HEK293 (cell line): ENCODE data around the gene TNN.

Source experiments
- CTCF ChIA-PET: fragments of 350-600 bp; formaldehyde crosslinking; extraction: SDS; loops from one replicate; lab custom pipeline; 2021; ENCODE audit warnings: antibody characterized with exemption; lab: Yijun Ruan, JAX
- POLR2A ChIA-PET: fragments of 300-600 bp; formaldehyde crosslinking; extraction: SDS; loops from one replicate; lab custom pipeline; 2020; ENCODE audit warnings: antibody characterized with exemption, inconsistent platforms; lab: Yijun Ruan, JAX
- H3K27ac ChIP-seq: fragments of 200-500 bp; sonication (Bioruptor generic); 2 replicates; pipeline ENCODE4 v1.5.1; 2014; ENCODE audit warnings: low read depth, low read length, control low read depth, inconsistent platforms; ENCODE audit errors: extremely low read depth
- H3K36me3 ChIP-seq, 2 experiments: fragments of 200-500 bp in 1 of 2; sonication (Bioruptor generic) in 1 of 2; 1 replicate in 1 of 2; 2 replicates in 1 of 2; pipeline ENCODE4 v1.5.1; 2014 to 2017; ENCODE audit warnings: inconsistent platforms in 2 of 2, low read length in 2 of 2; ENCODE audit not compliant: control insufficient read depth in 2 of 2, insufficient read depth in 1 of 2
- H3K4me1 ChIP-seq: fragments of 200-500 bp; sonication (Bioruptor generic); 2 replicates; pipeline ENCODE4 v1.5.1; 2014; ENCODE audit warnings: mild to moderate bottlenecking, low read length, inconsistent platforms; ENCODE audit not compliant: control insufficient read depth, insufficient read depth
- H3K4me3 ChIP-seq: 2 replicates; pipeline ENCODE4 v1.5.1; 2011; ENCODE audit warnings: low read depth, mild to moderate bottlenecking, control low read depth, low read length, moderate library complexity
- H3K9me3 ChIP-seq: fragments of 200-500 bp; sonication (Bioruptor generic); 2 replicates; pipeline ENCODE4 v1.5.1; 2014; ENCODE audit warnings: low read depth, low read length, inconsistent platforms; ENCODE audit not compliant: control insufficient read depth, insufficient read depth
- BCL11A ChIP-seq: fragments of 450-650 bp; formaldehyde crosslinking; IDR thresholded peaks from 2 replicates; pipeline ENCODE4 v1.5.1; 2016; ENCODE audit warnings: low read depth, missing biosample characterization, missing genetic modification characterization
- GLI2 ChIP-seq: fragments of 450-650 bp; formaldehyde crosslinking; IDR thresholded peaks from 2 replicates; pipeline ENCODE4; 2017; ENCODE audit warnings: missing biosample characterization, missing genetic modification characterization, low read depth, borderline replicate concordance
- GLI4 ChIP-seq: fragments of 450-650 bp; formaldehyde crosslinking; IDR thresholded peaks from 2 replicates; pipeline ENCODE4 v1.5.1; 2016; ENCODE audit warnings: missing biosample characterization, missing genetic modification characterization
- HOXA7 ChIP-seq: sonication (generic); formaldehyde crosslinking; IDR thresholded peaks from 2 replicates; pipeline ENCODE4 v1.8.1; 2022; ENCODE audit warnings: missing genetic modification reagents, borderline replicate concordance
- KLF17 ChIP-seq: fragments of 450-650 bp; formaldehyde crosslinking; IDR thresholded peaks from 2 replicates; pipeline ENCODE4 v1.5.1; 2016; ENCODE audit warnings: missing biosample characterization, missing genetic modification characterization
- PRDM10 ChIP-seq: fragments of 450-650 bp; formaldehyde crosslinking; IDR thresholded peaks from 2 replicates; pipeline ENCODE4 v1.5.1; 2016; ENCODE audit warnings: missing biosample characterization, missing genetic modification characterization
- REPIN1 ChIP-seq: fragments of 450-650 bp; formaldehyde crosslinking; IDR thresholded peaks from 2 replicates; pipeline ENCODE4 v1.5.1; 2017; ENCODE audit warnings: missing biosample characterization, missing genetic modification characterization, low read depth
- SCRT2 ChIP-seq: fragments of 450-650 bp; formaldehyde crosslinking; IDR thresholded peaks from 2 replicates; pipeline ENCODE4 v1.5.1; 2016; ENCODE audit warnings: missing biosample characterization, missing genetic modification characterization
- ZBTB1 ChIP-seq: fragments of 450-650 bp; formaldehyde crosslinking; IDR thresholded peaks from 2 replicates; pipeline ENCODE4 v1.5.1; 2016; ENCODE audit warnings: missing biosample characterization, missing genetic modification characterization
- ZFP37 ChIP-seq: fragments of 450-650 bp; formaldehyde crosslinking; IDR thresholded peaks from 2 replicates; pipeline ENCODE4 v1.5.1; 2016; ENCODE audit warnings: missing biosample characterization, missing genetic modification characterization
- ZNF112 ChIP-seq: fragments of 450-650 bp; formaldehyde crosslinking; IDR thresholded peaks from 2 replicates; pipeline ENCODE4 v1.5.0; 2017; ENCODE audit warnings: missing biosample characterization, missing genetic modification characterization
- ZNF133 ChIP-seq: fragments of 450-650 bp; formaldehyde crosslinking; IDR thresholded peaks from 2 replicates; pipeline ENCODE4 v1.5.1; 2016; ENCODE audit warnings: missing biosample characterization, missing genetic modification characterization
- ZNF155 ChIP-seq: fragments of 450-650 bp; formaldehyde crosslinking; IDR thresholded peaks from 2 replicates; pipeline ENCODE4 v1.5.1; 2016; ENCODE audit warnings: missing biosample characterization, missing genetic modification characterization
- ZNF157 ChIP-seq: fragments of 450-650 bp; formaldehyde crosslinking; IDR thresholded peaks from 2 replicates; pipeline ENCODE4 v1.5.1; 2016; ENCODE audit warnings: missing biosample characterization, missing genetic modification characterization
- ZNF2 ChIP-seq: fragments of 450-650 bp; formaldehyde crosslinking; IDR thresholded peaks from 2 replicates; pipeline ENCODE4 v1.5.1; 2016; ENCODE audit warnings: missing biosample characterization, missing genetic modification characterization
- ZNF214 ChIP-seq: fragments of 450-650 bp; formaldehyde crosslinking; IDR thresholded peaks from 2 replicates; pipeline ENCODE4 v1.5.1; 2017; ENCODE audit warnings: missing biosample characterization, mild to moderate bottlenecking, missing genetic modification characterization, borderline replicate concordance
- ZNF239 ChIP-seq: fragments of 450-650 bp; formaldehyde crosslinking; IDR thresholded peaks from 2 replicates; pipeline ENCODE4 v1.5.1; 2016; ENCODE audit warnings: missing biosample characterization, missing genetic modification characterization
- ZNF335 ChIP-seq: fragments of 450-650 bp; formaldehyde crosslinking; conservative IDR thresholded peaks from 2 replicates; pipeline ENCODE4 v1.5.1; 2016; ENCODE audit warnings: missing biosample characterization, missing genetic modification characterization
- ZNF354C ChIP-seq: fragments of 450-650 bp; formaldehyde crosslinking; IDR thresholded peaks from 2 replicates; pipeline ENCODE4 v1.5.1; 2016; ENCODE audit warnings: missing biosample characterization, missing genetic modification characterization, low read depth, borderline replicate concordance
- ZNF433 ChIP-seq: fragments of 450-650 bp; formaldehyde crosslinking; IDR thresholded peaks from 2 replicates; pipeline ENCODE4 v1.5.1; 2016; ENCODE audit warnings: missing biosample characterization, missing genetic modification characterization, low read depth
- ZNF48 ChIP-seq: fragments of 450-650 bp; formaldehyde crosslinking; IDR thresholded peaks from 2 replicates; pipeline ENCODE4 v1.5.1; 2016; ENCODE audit warnings: missing biosample characterization, missing genetic modification characterization
- ZNF510 ChIP-seq: fragments of 450-650 bp; formaldehyde crosslinking; IDR thresholded peaks from 2 replicates; pipeline ENCODE4 v1.5.1; 2018; ENCODE audit warnings: mild to moderate bottlenecking, missing genetic modification characterization, missing biosample characterization; ENCODE audit not compliant: insufficient replicate concordance
- ZNF529 ChIP-seq: fragments of 450-650 bp; formaldehyde crosslinking; IDR thresholded peaks from 2 replicates; pipeline ENCODE4 v1.5.1; 2017; ENCODE audit warnings: missing genetic modification characterization, missing biosample characterization; ENCODE audit not compliant: insufficient replicate concordance
- ZNF548 ChIP-seq: fragments of 450-650 bp; formaldehyde crosslinking; IDR thresholded peaks from 2 replicates; pipeline ENCODE4 v1.5.1; 2016; ENCODE audit warnings: missing biosample characterization, missing genetic modification characterization
- ZNF571 ChIP-seq: fragments of 450-650 bp; formaldehyde crosslinking; IDR thresholded peaks from 2 replicates; pipeline ENCODE4 v1.5.0; 2017; ENCODE audit warnings: missing biosample characterization, missing genetic modification characterization
- ZSCAN18 ChIP-seq: fragments of 450-650 bp; formaldehyde crosslinking; IDR thresholded peaks from 2 replicates; pipeline ENCODE4 v1.5.1; 2016; ENCODE audit warnings: missing biosample characterization, missing genetic modification characterization
- ZSCAN5A ChIP-seq: fragments of 450-650 bp; formaldehyde crosslinking; IDR thresholded peaks from 2 replicates; pipeline ENCODE4 v1.5.1; 2016; ENCODE audit warnings: missing biosample characterization, missing genetic modification characterization

TNN gene

GRCh38 chr1:175131095-175131494, 63.5 kb downstream of the TNN start:
- POLR2A ChIA-PET, result no interaction called here
- CTCF ChIA-PET, result interaction anchor here (1.7 to 2.1 kb wide), 2 partner anchors 15 to 101 kb away, joined by 5 to 14 read pairs; no protein-coding TSS in a partner anchor
- TF ChIP-seq HOXA7, result no peak
- no peak for TF ChIP-seq GLI2 (tag by site-specific recombination)
- no peak for TF ChIP-seq SCRT2
- TF ChIP-seq REPIN1, result no peak
- TF ChIP-seq KLF17, result no peak
- TF ChIP-seq ZNF2 (tag by site-specific recombination), result no peak
- TF ChIP-seq ZNF157 (tag by site-specific recombination), result no peak
- TF ChIP-seq ZNF548 (tag by site-specific recombination), result no peak
- TF ChIP-seq ZNF354C (tag by site-specific recombination), result no peak
- TF ChIP-seq PRDM10, result no peak
- TF ChIP-seq ZBTB1 (tag by site-specific recombination), result no peak
- TF ChIP-seq ZNF335 (tag by site-specific recombination), result no peak
- TF ChIP-seq ZSCAN18 (tag by site-specific recombination), result no peak
- TF ChIP-seq ZNF529 (tag by site-specific recombination), result no peak
- no peak for TF ChIP-seq ZNF510 (tag by site-specific recombination)
- TF ChIP-seq ZSCAN5A, result no peak
- no peak for TF ChIP-seq ZNF112 (tag by site-specific recombination)
- no peaks in the 10 kb centered on the region for H3K4me1 ChIP-seq
- H3K9me3 ChIP-seq, result no peaks in the 10 kb centered on the region
- no peak overlapping the region for H3K27ac ChIP-seq
- H3K36me3 ChIP-seq, result no peaks in the 10 kb centered on the region
- H3K4me3 ChIP-seq, result no peak overlapping the region

GRCh38 chr1:175132436-175132835, 64.8 kb downstream of the TNN start:
- ChIA-PET POLR2A (interaction anchor here (0.6 kb wide), 1 partner anchor 121 kb away, joined by 3 read pairs; no protein-coding TSS in a partner anchor), CTCF (interaction anchor here (0.6 to 1.7 kb wide), 3 partner anchors 11 to 102 kb away, joined by 3 to 10 read pairs (median 5); no protein-coding TSS in a partner anchor)
- Histone ChIP-seq H3K27ac (no peak overlapping the region), H3K4me1 (no peaks in the 10 kb centered on the region), H3K36me3 (no peaks in the 10 kb centered on the region), H3K9me3 (no peaks in the 10 kb centered on the region), H3K4me3 (no peak overlapping the region)
- TF ChIP-seq BCL11A (tag by site-specific recombination) (no peak), ZFP37 (tag by site-specific recombination) (no peak), ZNF155 (tag by site-specific recombination) (no peak), GLI4 (no peak), ZNF571 (tag by site-specific recombination) (no peak), ZNF214 (tag by site-specific recombination) (no peak), ZNF239 (no peak), HOXA7 (no peak), ZNF433 (tag by site-specific recombination) (no peak), ZNF133 (tag by site-specific recombination) (no peak), ZNF48 (tag by site-specific recombination) (no peak)
